Measurements from ENCODE around the gene SKI.
"Not testable (repeated sequence)": the region's sequence is repeated elsewhere in the genome, so short reads cannot be mapped to it uniquely, and the experiment has no call there.

The SKI gene

GRCh38 chr1:2320006-2320405 lies 91.9 kb downstream of the SKI start:
- no peaks in the 10 kb centered on the region for H3K9me3 Mint-ChIP-seq
- H3K27me3 Mint-ChIP-seq (ENCODE audit: low read depth) = peaks cover under 1% of the 10 kb centered on the region
- no peak overlapping the region for H3K4me3 Mint-ChIP-seq
- peaks cover 2% of the 10 kb centered on the region for H3K4me1 Mint-ChIP-seq (ENCODE audit: low read depth)
- no peak for DNase-seq (ENCODE audit: low spot score)
- no peak overlapping the region for H3K27ac Mint-ChIP-seq
- H3K36me3 Mint-ChIP-seq (ENCODE audit: low read depth) = peaks cover under 1% of the 10 kb centered on the region

DNA sequence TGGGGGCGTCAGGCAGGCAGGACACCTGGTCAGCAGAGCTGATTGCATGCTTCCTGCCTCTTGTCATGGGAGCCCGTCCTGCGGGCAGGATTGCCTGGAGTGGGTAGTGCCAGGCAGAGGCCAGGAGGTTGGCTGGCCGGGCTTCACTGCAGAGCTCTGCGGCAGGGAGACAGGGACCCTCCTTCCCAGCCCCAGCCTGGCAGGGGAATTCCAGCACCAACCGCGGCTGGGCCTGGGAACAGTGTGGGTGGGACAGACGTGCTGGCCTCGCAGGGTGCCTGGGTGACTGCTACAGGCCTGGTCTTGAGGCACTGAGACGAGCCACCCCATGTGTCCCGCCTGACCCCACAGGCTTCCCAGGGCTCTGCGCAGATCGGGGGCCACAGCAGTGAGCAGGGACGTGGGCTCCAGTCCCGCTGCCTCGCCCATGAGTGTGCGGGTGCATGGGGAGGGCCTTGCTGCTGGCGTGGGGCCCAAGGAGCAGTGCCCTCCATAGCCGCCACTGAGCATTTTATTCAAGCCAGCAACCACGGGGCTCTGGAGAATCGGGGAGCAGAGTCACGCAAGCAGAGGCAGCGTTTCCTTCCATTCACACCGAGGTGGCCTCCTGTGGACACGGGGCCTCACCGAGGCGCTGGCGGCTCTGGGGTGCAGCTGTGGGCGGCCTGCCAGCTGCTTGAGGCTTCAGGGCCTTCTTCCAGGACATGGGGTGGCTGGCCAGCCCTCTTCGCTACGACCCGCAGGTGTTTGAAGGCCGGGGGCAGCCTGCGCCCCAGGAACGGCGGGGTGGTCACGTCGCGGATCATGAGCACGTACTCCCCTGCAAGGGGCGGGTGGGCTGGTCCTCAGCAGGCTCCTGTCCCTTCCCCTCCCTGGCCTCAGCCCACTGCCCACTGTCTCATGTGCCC lies 92.9 kb downstream of the SKI start:
- H3K9me3 Mint-ChIP-seq = no peaks in the 10 kb centered on the region
- no peak overlapping the region for H3K27ac Mint-ChIP-seq
- peaks cover 1% of the 10 kb centered on the region for H3K36me3 Mint-ChIP-seq (ENCODE audit: low read depth)
- no peak overlapping the region for H3K4me3 Mint-ChIP-seq
- H3K27me3 Mint-ChIP-seq (ENCODE audit: low read depth) = peaks cover 3% of the 10 kb centered on the region
- no peak for DNase-seq (ENCODE audit: low spot score)
- H3K4me1 Mint-ChIP-seq (ENCODE audit: low read depth) = peaks cover 2% of the 10 kb centered on the region

DNA sequence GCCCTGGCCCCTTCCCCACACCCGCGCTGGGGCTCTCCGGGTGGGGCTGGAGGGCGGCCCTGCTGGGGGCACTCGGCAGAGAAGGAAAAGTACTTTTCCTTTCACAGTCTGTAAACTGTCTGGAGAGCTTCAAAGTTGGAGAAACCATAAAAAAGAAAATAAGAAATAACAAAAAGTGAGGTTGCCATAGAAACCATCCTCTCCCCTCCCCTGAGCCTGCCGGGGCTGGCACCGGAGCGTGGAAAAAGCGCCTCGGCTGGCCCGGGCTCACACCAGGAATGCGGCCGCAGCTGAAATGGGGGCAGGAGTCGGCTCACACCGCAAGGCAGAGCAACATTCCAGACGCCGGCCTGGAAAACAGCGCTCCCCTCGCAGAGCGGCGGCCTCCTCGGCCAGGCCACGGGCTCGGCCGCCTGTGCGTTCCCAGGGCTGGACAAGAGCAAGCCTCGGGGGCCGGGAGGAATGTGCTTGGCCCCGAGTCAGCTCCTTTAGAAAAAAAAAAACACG lies 94.0 kb downstream of the SKI start:
- Mint-ChIP-seq H3K4me3 (no peak overlapping the region), H3K36me3 (ENCODE audit: low read depth) (peaks cover 1% of the 10 kb centered on the region), H3K9me3 (no peaks in the 10 kb centered on the region), H3K4me1 (ENCODE audit: low read depth) (peaks cover under 1% of the 10 kb centered on the region), H3K27me3 (ENCODE audit: low read depth) (peaks cover 3% of the 10 kb centered on the region), H3K27ac (no peak overlapping the region)
- DNase-seq (ENCODE audit: low spot score) = no peak

DNA sequence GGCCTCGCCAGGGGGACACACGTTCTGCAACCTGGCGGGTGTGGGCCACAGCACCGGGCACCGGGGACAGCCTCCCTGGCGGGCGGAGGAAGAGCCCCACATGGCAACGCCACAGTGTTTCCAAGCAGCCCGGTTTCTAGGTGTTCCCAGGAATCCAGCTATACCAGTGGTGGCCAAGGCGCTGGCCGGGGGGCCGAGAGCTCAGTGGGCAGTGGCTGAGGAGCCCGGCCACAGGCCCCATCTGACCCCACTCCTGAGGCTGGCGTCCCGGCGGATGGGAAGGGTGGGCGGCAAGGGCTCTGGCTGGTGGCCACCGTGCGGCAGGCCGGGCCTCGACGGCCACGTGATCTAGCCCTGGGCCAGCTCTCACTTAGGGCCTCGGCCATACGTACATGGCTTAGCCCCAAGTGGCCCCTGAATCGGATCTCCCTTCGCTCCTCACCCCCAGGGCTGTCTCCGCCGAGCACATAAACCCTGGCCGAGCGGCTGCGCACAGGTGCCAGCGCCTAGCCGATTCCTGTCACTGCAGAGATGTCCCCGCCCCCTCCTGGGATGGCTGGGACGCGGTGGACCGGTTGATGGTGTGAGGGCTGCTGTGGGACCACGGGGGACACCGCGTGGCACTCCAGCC lies 94.6 kb downstream of the SKI start:
- Mint-ChIP-seq H3K27ac (no peak overlapping the region), H3K27me3 (ENCODE audit: low read depth) (peaks cover 3% of the 10 kb centered on the region), H3K36me3 (ENCODE audit: low read depth) (peaks cover 1% of the 10 kb centered on the region), H3K4me3 (no peak overlapping the region), H3K9me3 (no peaks in the 10 kb centered on the region), H3K4me1 (ENCODE audit: low read depth) (no peaks in the 10 kb centered on the region)
- no peak for DNase-seq (ENCODE audit: low spot score)

DNA sequence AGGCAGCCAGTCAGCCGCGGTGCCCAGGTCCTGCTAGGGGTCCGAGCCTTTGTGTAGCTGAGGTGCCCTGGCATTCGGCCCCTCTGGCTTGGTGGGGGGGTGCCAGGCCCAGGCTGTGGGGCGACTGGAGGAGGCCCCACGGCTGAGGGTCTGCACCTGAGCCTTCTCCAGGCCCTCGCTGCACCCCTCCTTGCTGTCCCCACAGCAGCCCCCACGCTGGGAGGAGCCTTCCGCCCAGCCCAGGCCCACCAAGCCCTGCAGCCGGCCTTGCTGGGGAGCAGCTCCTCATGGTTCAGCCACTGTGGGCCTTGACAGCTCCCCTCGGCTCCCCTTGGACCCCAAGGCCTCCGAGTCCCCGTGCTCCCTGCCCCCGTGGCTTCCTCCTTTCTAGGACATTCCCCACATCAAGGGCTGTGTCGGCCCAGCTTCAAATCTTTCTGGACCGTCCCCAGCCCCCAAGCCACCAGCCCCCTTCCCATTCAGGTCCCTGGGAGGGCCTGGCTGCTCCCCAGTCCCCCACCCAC lies 95.4 kb downstream of the SKI start:
- Mint-ChIP-seq H3K27ac (no peak overlapping the region), H3K36me3 (ENCODE audit: low read depth) (peaks cover 1% of the 10 kb centered on the region), H3K9me3 (no peaks in the 10 kb centered on the region), H3K4me1 (ENCODE audit: low read depth) (no peaks in the 10 kb centered on the region), H3K4me3 (no peak overlapping the region), H3K27me3 (ENCODE audit: low read depth) (peaks cover 3% of the 10 kb centered on the region)
- DNase-seq (ENCODE audit: low spot score) = no peak

- no peaks in the 10 kb centered on the region for H3K4me1 Mint-ChIP-seq (ENCODE audit: low read depth)
- DNase-seq (ENCODE audit: low spot score) = no peak
- no peak overlapping the region for H3K4me3 Mint-ChIP-seq
- H3K36me3 Mint-ChIP-seq (ENCODE audit: low read depth) = peaks cover 1% of the 10 kb centered on the region
- H3K9me3 Mint-ChIP-seq = no peaks in the 10 kb centered on the region
- peaks cover 3% of the 10 kb centered on the region for H3K27me3 Mint-ChIP-seq (ENCODE audit: low read depth)
- peak overlapping the region; percentile 81 for H3K27ac Mint-ChIP-seq
These were observed 96.6 kb downstream of the SKI start for GRCh38 chr1:2324553-2325366.

- H3K4me3 Mint-ChIP-seq = no peak overlapping the region
- H3K27ac Mint-ChIP-seq = no peak overlapping the region
- no peaks in the 10 kb centered on the region for H3K9me3 Mint-ChIP-seq
- no peak for DNase-seq (ENCODE audit: low spot score)
- peaks cover 3% of the 10 kb centered on the region for H3K27me3 Mint-ChIP-seq (ENCODE audit: low read depth)
- H3K4me1 Mint-ChIP-seq (ENCODE audit: low read depth) = no peaks in the 10 kb centered on the region
- peaks cover 1% of the 10 kb centered on the region for H3K36me3 Mint-ChIP-seq (ENCODE audit: low read depth)
These were observed 98.4 kb downstream of the SKI start for GRCh38 chr1:2326524-2326923.

DNA sequence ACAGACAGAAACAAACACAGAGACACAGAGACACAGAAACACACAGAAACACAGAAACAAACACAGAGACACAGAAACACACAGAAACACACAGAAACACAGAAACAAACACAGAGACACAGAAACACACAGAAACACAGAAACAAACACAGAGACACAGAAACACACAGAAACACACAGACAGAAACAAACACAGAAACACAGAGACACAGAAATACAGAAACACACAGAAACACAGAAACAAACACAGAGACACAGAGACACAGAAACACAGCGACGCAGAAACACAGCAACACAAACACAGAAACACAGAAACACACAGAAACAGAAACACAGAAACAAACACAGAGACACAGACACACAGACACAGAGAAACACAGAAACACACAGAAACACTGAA lies 99.0 kb downstream of the SKI start:
- not testable (repeated sequence) for DNase-seq (ENCODE audit: low spot score); H3K27ac Mint-ChIP-seq; H3K9me3 Mint-ChIP-seq; H3K36me3 Mint-ChIP-seq (ENCODE audit: low read depth); H3K4me3 Mint-ChIP-seq; H3K27me3 Mint-ChIP-seq (ENCODE audit: low read depth); H3K4me1 Mint-ChIP-seq (ENCODE audit: low read depth)

DNA sequence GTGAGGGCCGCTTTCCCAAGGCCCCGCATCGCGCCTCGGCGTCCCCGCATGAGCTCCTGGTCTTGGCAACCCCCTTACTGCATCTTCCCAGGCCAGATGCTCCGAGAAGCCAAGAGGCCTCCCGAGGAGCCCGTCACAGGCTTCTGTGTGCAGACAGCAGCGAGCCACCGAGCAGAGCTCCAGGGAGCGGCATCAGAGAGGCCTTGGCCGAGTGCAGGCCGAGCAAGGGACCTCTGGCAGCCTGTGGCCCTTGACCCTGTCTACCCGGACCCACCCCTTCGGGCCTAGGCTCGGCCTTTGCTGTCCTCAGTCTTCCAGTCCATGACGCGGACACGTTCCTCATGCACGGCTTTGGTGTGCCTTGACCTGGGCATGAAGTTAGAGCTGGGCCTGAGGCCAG lies 99.7 kb downstream of the SKI start:
- no peak for DNase-seq (ENCODE audit: low spot score)
- peaks cover 1% of the 10 kb centered on the region for H3K36me3 Mint-ChIP-seq (ENCODE audit: low read depth)
- no peak overlapping the region for H3K27ac Mint-ChIP-seq
- H3K27me3 Mint-ChIP-seq (ENCODE audit: low read depth) = peaks cover 3% of the 10 kb centered on the region
- no peaks in the 10 kb centered on the region for H3K4me1 Mint-ChIP-seq (ENCODE audit: low read depth)
- H3K4me3 Mint-ChIP-seq = no peak overlapping the region
- H3K9me3 Mint-ChIP-seq = no peaks in the 10 kb centered on the region

GRCh38 chr1:2328676-2329455 lies 100.7 kb downstream of the SKI start:
- H3K36me3 Mint-ChIP-seq (ENCODE audit: low read depth) = peaks cover 1% of the 10 kb centered on the region

GRCh38 chr1:2330035-2330434 lies 101.9 kb downstream of the SKI start:
- H3K4me3 Mint-ChIP-seq = no peak overlapping the region
- no peak overlapping the region for H3K27ac Mint-ChIP-seq
- peaks cover 2% of the 10 kb centered on the region for H3K27me3 Mint-ChIP-seq (ENCODE audit: low read depth)
- DNase-seq (ENCODE audit: low spot score) = no peak
- H3K9me3 Mint-ChIP-seq = no peaks in the 10 kb centered on the region
- peaks cover under 1% of the 10 kb centered on the region for H3K36me3 Mint-ChIP-seq (ENCODE audit: low read depth)
- H3K4me1 Mint-ChIP-seq (ENCODE audit: low read depth) = no peaks in the 10 kb centered on the region

More at GRCh38 chr1:2328676-2329455, 100.7 kb downstream of the SKI start:
- no peaks in the 10 kb centered on the region for H3K4me1 Mint-ChIP-seq (ENCODE audit: low read depth)
- no peak overlapping the region for H3K27ac Mint-ChIP-seq
- DNase-seq (ENCODE audit: low spot score) = no peak
- H3K4me3 Mint-ChIP-seq = no peak overlapping the region
- H3K9me3 Mint-ChIP-seq = no peaks in the 10 kb centered on the region
- peaks cover 3% of the 10 kb centered on the region for H3K27me3 Mint-ChIP-seq (ENCODE audit: low read depth)

- DNase-seq (ENCODE audit: low spot score) = no peak
- no peaks in the 10 kb centered on the region for H3K27me3 Mint-ChIP-seq (ENCODE audit: low read depth)
These were observed 102.5 kb downstream of the SKI start for GRCh38 chr1:2330519-2331199.

GRCh38 chr1:2331200-2331544 lies 103.1 kb downstream of the SKI start:
- H3K27ac Mint-ChIP-seq = no peak overlapping the region
- H3K36me3 Mint-ChIP-seq (ENCODE audit: low read depth) = no peaks in the 10 kb centered on the region
- no peaks in the 10 kb centered on the region for H3K4me1 Mint-ChIP-seq (ENCODE audit: low read depth)
- H3K4me3 Mint-ChIP-seq = no peak overlapping the region
- no peaks in the 10 kb centered on the region for H3K27me3 Mint-ChIP-seq (ENCODE audit: low read depth)
- no peak for DNase-seq (ENCODE audit: low spot score)
- no peaks in the 10 kb centered on the region for H3K9me3 Mint-ChIP-seq

More at GRCh38 chr1:2330519-2331199, 102.5 kb downstream of the SKI start:
- Mint-ChIP-seq H3K4me1 (ENCODE audit: low read depth) (no peaks in the 10 kb centered on the region), H3K36me3 (ENCODE audit: low read depth) (no peaks in the 10 kb centered on the region), H3K4me3 (no peak overlapping the region), H3K9me3 (no peaks in the 10 kb centered on the region), H3K27ac (no peak overlapping the region)
